Activated T-helper 17 cell treated with anti-CD3 and anti-CD28 coated beads, Interleukin-2, amount 50 U/mL, for 72 hours (primary cell): ENCODE results near the gene GATD1. TPM values are rescaled to one million over a fixed set of nuclear protein-coding genes. Genes with fewer than 3 reads are reported as not detected.

Source experiments
- ATAC-seq: fragments of 150-1000 bp; cut with Tn5 transposase; replicated peaks from 2 replicates; pipeline ENCODE4 v1.10.0; 2021; ENCODE audit warnings: mild to moderate bottlenecking, moderate library complexity
- H3K27ac Mint-ChIP-seq: one replicate; pipeline ENCODE4 v1.8.0; 2022; ENCODE audit warnings: mixed read lengths
- H3K27me3 Mint-ChIP-seq: one replicate; pipeline ENCODE4 v1.8.0; 2022; ENCODE audit warnings: mixed read lengths
- H3K36me3 Mint-ChIP-seq: one replicate; pipeline ENCODE4 v1.8.0; 2022; ENCODE audit warnings: low read depth, mild to moderate bottlenecking, mixed read lengths
- H3K4me1 Mint-ChIP-seq: one replicate; pipeline ENCODE4 v1.8.0; 2022; ENCODE audit warnings: mixed read lengths
- H3K4me3 Mint-ChIP-seq: one replicate; pipeline ENCODE4 v1.8.0; 2022; ENCODE audit warnings: mild to moderate bottlenecking, mixed read lengths
- H3K9me3 Mint-ChIP-seq: one replicate; pipeline ENCODE4 v1.8.0; 2022; ENCODE audit warnings: mixed read lengths
- total RNA-seq, 2 donors: library from RNA; stranded (reverse); gene quantifications; one replicate each; pipeline ENCODE4 v1.2.3, GENCODE V29; 2022

The GATD1 gene
- total RNA-seq, 2 donors from 2014 or later = 42.3 to 60.9 TPM

DNA sequence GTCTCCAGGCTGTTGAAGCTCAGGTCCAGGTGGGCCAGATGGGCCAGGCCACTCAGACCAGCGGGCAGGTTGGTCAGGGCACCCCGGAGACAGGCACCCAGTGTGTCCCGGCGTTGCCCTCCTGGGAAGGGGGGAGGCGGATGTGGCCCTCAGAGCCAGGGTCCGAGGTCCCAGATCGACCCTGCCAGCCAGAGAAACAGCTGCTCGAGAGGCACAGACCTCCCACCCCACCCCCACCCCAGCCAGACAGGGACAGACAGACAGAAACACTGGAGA is 26.1 kb upstream of the GATD1 start:
- H3K27ac Mint-ChIP-seq = no peak overlapping the region
- no peaks in the 10 kb centered on the region for H3K4me1 Mint-ChIP-seq
- H3K4me3 Mint-ChIP-seq = peak overlapping the region; percentile 76
- H3K36me3 Mint-ChIP-seq = no peaks in the 10 kb centered on the region
- H3K9me3 Mint-ChIP-seq = no peaks in the 10 kb centered on the region
- no peaks in the 10 kb centered on the region for H3K27me3 Mint-ChIP-seq
- ATAC-seq = no peak

- H3K4me1 Mint-ChIP-seq = no peaks in the 10 kb centered on the region
- no peaks in the 10 kb centered on the region for H3K27me3 Mint-ChIP-seq
- H3K4me3 Mint-ChIP-seq = no peak overlapping the region
- H3K27ac Mint-ChIP-seq = no peak overlapping the region
- ATAC-seq = no peak
- no peaks in the 10 kb centered on the region for H3K9me3 Mint-ChIP-seq
- H3K36me3 Mint-ChIP-seq = no peaks in the 10 kb centered on the region
Observed at GRCh38 chr11:802693-803466, 25.6 kb upstream of the GATD1 start.

DNA sequence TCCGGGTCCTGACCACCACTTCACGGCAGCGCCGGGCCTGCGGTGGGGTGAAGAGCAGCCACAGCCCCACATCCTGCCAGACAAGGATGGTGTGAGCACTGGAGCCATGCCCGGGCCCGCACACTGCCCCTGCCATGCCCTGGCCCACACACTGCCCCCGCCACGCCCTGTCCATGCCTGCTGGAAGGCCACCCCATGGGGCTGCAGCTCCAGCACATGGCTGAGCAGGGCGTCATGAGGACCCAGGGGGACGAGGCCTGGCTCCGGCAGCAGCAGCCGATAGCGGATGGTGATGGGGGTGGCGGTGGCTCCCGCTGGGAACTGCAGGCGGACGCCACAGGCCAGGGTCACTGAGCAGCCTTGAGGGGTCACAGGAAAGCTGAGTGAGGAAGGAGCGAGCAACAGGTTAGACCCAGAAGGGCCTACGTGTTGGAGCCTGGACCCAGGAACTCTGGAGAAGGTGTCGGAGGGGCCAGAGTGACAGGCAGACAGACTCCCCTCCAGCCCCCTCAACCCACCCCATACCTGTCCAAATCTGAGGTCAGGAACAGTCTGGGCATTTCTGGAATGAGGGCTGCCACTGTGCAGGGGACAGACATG is 24.8 kb upstream of the GATD1 start:
- H3K9me3 Mint-ChIP-seq = no peaks in the 10 kb centered on the region
- no peaks in the 10 kb centered on the region for H3K27me3 Mint-ChIP-seq
- H3K4me1 Mint-ChIP-seq = no peaks in the 10 kb centered on the region
- no peaks in the 10 kb centered on the region for H3K36me3 Mint-ChIP-seq
- H3K4me3 Mint-ChIP-seq = no peak overlapping the region
- ATAC-seq = no peak
- no peak overlapping the region for H3K27ac Mint-ChIP-seq

- Mint-ChIP-seq H3K36me3 (peaks cover 1% of the 10 kb centered on the region), H3K9me3 (no peaks in the 10 kb centered on the region), H3K4me1 (peaks cover 3% of the 10 kb centered on the region), H3K4me3 (no peak overlapping the region), H3K27me3 (no peaks in the 10 kb centered on the region), H3K27ac (no peak overlapping the region)
- no peak for ATAC-seq
Observed at GRCh38 chr11:801097-801780, 24.0 kb upstream of the GATD1 start.

- peaks cover 4% of the 10 kb centered on the region for H3K4me1 Mint-ChIP-seq
- no peaks in the 10 kb centered on the region for H3K9me3 Mint-ChIP-seq
- no peak overlapping the region for H3K4me3 Mint-ChIP-seq
- H3K36me3 Mint-ChIP-seq = peaks cover 7% of the 10 kb centered on the region
- H3K27me3 Mint-ChIP-seq = no peaks in the 10 kb centered on the region
- no peak for ATAC-seq
- H3K27ac Mint-ChIP-seq = no peak overlapping the region
Observed at GRCh38 chr11:800473-800872, 23.2 kb upstream of the GATD1 start.

GRCh38 chr11:799641-800316 is 22.5 kb upstream of the GATD1 start:
- Mint-ChIP-seq H3K36me3 (peaks cover 7% of the 10 kb centered on the region), H3K4me1 (peaks cover 4% of the 10 kb centered on the region), H3K27ac (no peak overlapping the region), H3K4me3 (no peak overlapping the region), H3K27me3 (no peaks in the 10 kb centered on the region), H3K9me3 (no peaks in the 10 kb centered on the region)
- ATAC-seq = no peak

- Mint-ChIP-seq H3K36me3 (peaks cover 13% of the 10 kb centered on the region), H3K27me3 (no peaks in the 10 kb centered on the region), H3K4me3 (peak within 1 kb of the TSS; percentile 85), H3K4me1 (peaks cover 4% of the 10 kb centered on the region), H3K27ac (peak within 1 kb of the TSS; percentile 75), H3K9me3 (no peaks in the 10 kb centered on the region)
- peak; percentile 68 for ATAC-seq
Observed at GRCh38 chr11:798093-798713, 20.9 kb upstream of the GATD1 start, which contains the start of gene SLC25A22. Gene SLC25A22 (minus strand): TSS chr11:798281. CDS start chr11:795006, 3,275 bp downstream.

- peak overlapping the region; percentile 85 for H3K4me3 Mint-ChIP-seq
- H3K27me3 Mint-ChIP-seq = no peaks in the 10 kb centered on the region
- ATAC-seq = peak; percentile 54
- H3K27ac Mint-ChIP-seq = peak overlapping the region; percentile 75
- peaks cover 4% of the 10 kb centered on the region for H3K4me1 Mint-ChIP-seq
- H3K36me3 Mint-ChIP-seq = peaks cover 13% of the 10 kb centered on the region
- H3K9me3 Mint-ChIP-seq = no peaks in the 10 kb centered on the region
Observed at GRCh38 chr11:797296-798092, 20.2 kb upstream of the GATD1 start.

DNA sequence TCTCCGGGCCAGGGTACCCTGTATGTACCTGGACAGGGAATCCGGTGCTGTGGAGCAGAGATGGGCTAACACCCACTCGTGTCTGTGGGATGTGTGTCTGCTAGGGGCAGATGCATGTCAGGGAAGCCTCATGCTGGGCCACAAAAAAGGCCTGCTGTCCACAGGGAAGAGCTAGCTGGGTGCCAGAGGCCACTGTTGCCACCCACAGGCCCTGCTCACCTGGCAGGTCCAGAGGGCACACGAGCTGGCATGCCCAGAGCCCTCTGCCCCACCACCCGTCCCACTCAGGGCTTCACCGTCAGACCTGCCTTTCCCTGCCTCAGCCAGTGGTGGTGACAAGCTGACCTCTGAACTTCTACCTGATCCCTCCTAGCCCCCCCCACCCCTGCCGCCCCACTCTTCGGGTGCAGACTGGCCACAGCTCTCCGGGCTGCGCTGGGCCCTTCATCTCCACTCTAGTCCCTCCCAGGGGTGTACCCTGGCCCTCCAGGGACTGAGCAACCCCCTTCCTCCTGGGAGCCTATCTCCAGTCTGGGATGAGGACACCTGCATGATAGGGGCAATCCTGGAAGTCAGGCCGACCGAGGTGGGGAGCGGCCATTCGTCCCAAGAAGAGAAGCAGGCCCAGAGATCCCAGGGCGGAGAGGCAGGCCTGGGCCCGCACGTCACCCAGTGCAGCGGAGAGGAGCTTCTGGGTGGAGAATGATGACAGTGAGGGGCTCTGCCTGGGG is 19.4 kb upstream of the GATD1 start:
- H3K27ac Mint-ChIP-seq = peak overlapping the region; percentile 87
- H3K27me3 Mint-ChIP-seq = no peaks in the 10 kb centered on the region
- H3K4me1 Mint-ChIP-seq = peaks cover 4% of the 10 kb centered on the region
- H3K36me3 Mint-ChIP-seq = peaks cover 13% of the 10 kb centered on the region
- H3K9me3 Mint-ChIP-seq = no peaks in the 10 kb centered on the region
- H3K4me3 Mint-ChIP-seq = peak overlapping the region; percentile 85
- no peak for ATAC-seq

- Mint-ChIP-seq H3K9me3 (no peaks in the 10 kb centered on the region), H3K4me3 (peak overlapping the region; percentile 85), H3K4me1 (peaks cover 4% of the 10 kb centered on the region), H3K36me3 (peaks cover 19% of the 10 kb centered on the region), H3K27me3 (no peaks in the 10 kb centered on the region), H3K27ac (peak overlapping the region; percentile 87)
- peak; percentile 82 for ATAC-seq
Observed at GRCh38 chr11:795634-796564, 18.6 kb upstream of the GATD1 start.

- no peaks in the 10 kb centered on the region for H3K9me3 Mint-ChIP-seq
- H3K36me3 Mint-ChIP-seq = peaks cover 25% of the 10 kb centered on the region
- H3K27me3 Mint-ChIP-seq = no peaks in the 10 kb centered on the region
- no peak overlapping the region for H3K27ac Mint-ChIP-seq
- H3K4me1 Mint-ChIP-seq = peaks cover 4% of the 10 kb centered on the region
- H3K4me3 Mint-ChIP-seq = peak overlapping the region; percentile 85
- no peak for ATAC-seq
Observed at GRCh38 chr11:794766-795633, 17.7 kb upstream of the GATD1 start.
